HG03457 (cell line): ENCODE data around the gene ZNF407.
"Not testable (repeated sequence)": the region's sequence is repeated elsewhere in the genome, so short reads cannot be mapped to it uniquely, and the experiment has no call there.

ENCODE experiments used
- ATAC-seq: cut with Tn5 transposase; IDR thresholded peaks from one replicate; pipeline ENCODE4 v1.9.1; 2021; ENCODE audit warnings: moderate number of reproducible peaks; ENCODE audit not compliant: unreplicated experiment

Gene ZNF407

DNA sequence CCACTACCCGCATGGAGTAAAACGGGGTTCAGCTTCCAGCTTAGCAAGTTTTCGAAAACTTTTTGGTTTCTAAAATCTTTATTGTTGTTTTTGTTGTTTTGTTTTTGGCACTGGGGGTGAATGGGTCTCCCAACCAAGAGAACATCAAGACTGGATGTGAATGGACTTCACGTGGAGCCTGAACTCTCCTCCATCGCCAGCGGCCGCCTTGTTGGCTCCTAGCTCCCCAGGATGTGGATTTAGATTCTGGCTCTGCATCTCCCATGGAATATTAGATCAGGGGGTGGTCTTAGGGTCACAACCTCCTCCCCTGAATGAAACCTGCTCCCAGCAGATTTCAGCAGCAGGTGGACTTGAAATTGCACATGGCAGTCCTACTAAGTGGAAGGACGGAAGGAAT lies 488.0 kb downstream of the ZNF407 start:
- not testable (repeated sequence) for ATAC-seq

DNA sequence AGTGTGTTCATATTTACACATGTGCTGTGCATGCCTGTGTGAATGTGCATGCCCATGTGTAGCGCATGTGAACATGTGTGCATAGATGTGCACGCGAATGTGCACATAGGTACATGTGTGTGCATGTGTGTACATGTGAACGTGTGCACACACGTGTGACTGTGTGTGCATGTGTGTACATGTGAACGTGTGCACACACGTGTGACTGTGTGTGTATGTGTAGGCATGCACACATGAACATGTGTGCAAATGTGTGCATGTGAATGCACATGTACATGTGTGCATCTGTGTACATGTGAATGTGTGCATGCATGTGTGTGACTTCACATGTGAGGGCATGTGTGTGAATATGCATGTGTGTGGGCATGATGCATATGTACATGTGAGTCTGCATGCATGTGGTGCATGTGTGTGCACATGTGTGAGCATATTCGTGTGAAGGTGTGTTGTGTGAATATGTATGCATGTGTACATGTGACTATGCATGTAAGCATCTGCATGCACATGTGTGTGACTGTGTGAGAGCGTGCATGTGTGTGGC lies 488.9 kb downstream of the ZNF407 start:
- no peak for ATAC-seq

DNA sequence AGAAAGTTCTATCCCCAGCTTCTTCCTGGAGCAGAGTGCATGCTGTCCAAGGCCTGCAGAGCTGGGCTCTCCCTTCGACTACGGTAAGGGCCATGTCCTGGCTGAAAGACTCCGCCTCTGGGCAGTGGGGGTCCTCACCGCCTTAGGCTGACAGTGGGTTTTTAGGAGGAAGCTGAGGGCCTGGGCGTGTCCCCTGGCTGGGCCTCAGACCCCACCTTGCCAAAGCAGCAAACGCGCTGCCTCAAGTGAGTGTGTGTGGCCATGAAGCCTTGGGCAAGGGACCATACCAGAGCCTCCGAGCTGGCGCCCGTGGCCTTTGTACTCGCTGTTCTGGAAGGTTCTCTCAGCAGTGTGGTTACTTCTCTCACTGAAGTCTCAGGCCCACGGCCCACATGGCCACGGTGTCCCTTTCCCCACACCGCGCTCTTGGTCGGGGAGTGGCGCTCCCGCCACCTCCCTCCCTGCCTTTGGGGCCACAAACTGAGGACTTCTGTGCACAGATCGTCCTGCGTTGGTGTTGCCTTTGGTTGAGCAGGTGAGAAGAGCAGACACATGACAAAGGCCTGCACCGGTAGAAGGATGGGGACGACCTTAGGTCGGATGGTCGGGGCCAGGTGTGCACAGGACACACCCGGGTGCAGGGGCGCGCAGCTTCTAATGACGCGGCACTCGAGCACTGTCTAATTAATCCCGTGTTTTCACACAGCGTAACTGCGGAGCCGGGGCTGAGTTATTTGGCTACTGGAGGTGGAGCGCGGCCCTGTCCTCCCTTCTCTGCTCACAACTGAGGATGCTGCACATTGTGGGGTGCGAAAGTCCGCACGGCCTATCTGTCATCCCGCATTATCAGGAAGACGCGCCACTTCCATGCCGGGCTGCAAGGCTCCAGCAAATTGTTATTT lies 489.7 kb downstream of the ZNF407 start:
- ATAC-seq, result no peak

DNA sequence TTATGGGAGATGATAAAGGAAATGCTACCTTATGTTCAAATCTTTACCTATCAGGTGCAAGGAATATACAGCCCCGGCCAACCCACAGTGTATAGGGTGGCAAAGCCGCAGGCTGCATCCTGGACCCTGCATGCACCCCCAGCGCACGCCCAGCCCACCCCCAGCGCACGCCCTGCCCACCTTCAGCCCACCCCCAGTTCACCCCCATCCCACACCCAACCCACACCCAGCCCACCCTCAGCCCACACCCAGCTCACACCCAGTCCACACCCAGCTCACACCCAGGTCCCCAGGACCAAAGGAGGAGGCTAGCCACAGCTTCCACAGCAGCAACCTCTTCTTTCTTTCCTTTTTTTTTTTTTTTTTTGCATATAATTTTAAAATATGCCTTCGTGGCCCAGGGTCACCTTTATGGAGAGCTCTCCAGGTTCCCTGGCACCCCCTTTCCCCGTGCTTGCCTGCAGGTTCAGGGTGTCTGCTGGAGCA lies 490.4 kb downstream of the ZNF407 start:
- no peak for ATAC-seq

DNA sequence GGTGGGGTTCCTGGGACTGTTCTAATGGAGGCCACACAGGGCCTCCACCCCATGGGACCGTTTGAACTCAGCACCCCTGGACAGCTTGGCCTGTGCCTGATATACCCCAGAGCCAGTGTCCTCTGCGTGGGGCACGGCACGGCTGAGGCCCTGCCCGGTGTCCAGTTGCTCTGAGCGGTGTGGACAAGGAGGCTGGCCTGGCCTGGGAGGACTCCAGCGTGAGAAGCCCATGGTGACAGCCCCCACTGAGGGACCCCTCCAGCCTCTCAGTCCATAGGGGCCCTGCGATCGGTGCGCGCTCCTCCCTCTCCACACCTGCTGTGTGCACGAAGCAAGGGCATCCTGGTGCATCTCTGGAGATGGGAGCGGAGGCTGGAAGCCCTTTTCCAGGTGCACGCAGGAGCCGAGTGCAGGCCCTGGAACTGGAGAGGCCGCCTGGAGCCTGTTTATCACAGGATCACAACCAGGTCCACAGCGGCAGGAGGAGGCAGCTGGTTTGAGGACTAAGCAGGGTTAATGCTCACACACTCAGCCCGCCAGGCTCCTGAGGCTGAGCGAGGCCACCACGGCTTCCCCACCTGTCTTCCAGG lies 491.0 kb downstream of the ZNF407 start:
- ATAC-seq, result no peak

DNA sequence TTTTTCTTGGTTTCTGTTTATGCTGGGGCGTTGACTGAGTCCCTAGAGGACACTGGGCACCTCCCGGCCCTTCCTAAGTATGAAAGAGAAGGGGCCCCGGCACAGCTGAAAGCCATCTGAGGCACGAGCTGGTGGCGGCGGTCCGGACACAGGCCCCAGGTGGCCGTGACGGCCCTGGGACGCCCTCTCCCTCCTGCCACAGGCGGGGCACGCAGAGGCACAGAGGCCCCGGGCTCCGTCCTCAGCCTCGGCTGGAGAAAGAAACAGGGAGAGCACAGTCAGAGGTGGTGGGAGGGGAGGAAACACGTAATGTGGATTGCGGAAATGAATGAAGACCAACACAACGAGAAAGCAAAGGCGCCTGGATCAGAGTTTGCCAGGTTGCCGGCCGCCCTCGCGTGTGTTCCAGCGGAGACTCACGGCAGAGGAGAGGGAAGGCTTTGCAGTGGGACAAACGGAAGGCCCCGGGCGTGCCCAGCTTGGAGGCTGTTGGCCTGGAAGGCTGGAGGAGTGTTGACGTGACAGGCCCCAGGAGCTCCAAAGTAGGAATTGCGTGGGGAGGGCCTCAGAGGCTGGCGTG lies 492.2 kb downstream of the ZNF407 start:
- ATAC-seq, result no peak

DNA sequence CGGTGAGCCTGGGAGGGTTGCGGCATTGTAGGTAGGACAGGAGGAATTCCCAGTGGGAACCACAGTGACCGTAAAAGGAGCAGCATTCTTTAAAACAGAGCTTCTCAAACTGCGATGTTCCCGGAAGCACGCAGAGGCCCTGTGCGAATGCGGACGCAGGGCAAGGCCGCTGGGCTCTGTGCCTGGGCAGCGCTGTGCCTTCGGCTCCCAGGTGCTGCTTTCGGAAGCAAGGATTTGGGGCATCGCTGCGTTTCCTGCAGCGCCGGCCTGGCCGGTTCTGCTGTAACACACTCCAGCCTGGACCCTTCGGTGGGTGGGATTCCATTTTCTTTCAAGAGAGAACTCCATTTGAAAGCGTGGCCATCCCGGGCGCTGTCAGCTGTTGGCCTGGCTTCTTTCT lies 492.7 kb downstream of the ZNF407 start:
- no peak for ATAC-seq

DNA sequence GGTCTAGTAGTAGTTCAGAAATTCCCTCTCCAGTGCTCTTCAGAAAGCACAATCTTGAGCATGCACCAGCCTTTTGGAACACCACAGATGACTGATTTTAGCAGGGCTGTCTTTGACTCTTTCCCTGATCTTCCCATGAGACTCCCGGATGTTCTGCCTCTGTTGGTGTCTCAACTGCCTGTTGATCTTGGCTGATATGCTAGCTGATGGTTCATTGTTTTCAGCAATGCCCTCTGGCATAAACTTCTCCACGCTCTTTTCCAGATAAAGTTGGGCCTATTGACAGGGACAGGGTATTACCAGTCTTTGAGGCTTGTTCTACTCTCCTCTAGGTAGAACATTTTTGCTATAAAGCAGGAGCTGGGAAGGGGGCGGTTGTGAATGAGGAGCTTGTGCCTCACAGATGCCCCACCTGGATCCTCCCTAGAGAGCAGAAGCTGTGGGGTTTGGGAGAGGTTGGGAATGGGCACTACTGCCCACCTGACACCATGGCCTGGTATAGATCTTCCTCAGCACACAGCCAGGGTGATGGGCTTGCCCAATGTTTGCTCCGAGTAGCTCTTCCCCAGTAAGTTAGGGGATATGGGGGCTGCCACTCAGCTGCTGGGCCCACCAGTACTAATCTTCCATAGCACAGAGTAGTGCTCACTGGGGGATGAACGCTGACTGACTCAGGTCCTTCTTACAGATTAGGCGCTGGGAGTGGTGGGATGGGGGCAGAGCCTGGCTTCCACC lies 500.0 kb downstream of the ZNF407 start:
- ATAC-seq, result no peak

DNA sequence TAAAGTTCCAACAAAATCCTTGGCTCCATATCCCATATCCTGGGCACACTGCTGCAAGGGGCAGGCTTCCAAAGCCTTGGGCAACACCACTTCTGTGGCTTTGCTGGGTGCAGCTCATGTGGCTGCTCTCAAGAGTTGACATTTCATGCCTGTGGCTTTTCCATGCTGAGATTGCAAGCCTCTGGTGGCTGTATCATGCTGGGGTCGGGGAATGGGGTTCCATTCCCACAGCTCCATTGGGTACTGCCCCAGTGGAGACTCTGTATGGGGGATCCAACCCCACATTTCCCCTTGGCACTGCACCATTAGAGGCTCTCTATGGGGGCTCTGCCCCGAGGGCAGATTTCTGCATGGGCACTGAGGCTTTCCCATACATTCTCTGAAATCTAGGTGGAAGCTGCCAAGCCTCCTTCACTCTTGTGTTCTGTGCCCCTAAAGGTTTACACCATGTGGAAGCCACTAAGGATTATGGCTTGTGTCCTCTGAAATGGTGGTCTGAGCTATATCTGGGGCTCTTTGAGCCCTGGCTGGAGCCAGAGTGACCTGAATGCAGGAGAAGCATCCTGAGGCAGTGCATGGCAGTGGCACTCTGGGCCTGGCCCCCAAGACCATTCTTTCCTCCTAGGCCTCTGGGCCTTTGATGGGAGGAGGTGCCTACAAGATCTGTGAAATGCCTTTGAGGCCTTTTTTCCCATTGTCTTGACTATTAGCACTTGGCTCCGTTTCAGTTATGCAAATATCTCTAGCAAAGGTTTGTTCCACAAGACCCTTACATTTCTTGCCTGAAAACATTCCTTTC lies 503.4 kb downstream of the ZNF407 start:
- no peak for ATAC-seq

DNA sequence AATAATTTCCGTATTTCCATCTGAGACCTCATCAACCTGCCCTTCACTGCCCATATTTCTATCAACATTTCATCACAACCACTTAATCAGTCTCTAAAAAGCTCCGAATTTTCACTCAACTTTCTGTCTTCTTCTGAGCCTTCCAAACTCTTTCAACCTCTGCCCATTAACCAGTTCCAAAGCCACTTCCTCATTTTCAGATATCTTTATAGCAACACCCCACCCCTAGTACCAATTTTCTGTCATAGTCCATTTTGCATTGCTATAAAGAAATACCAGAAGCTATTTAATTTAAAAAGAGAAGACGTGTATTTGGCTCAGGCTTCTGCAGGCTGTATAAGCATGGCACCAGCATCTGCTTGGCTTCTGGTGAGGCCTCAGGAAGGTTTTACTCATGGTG lies 504.2 kb downstream of the ZNF407 start:
- ATAC-seq, result no peak

DNA sequence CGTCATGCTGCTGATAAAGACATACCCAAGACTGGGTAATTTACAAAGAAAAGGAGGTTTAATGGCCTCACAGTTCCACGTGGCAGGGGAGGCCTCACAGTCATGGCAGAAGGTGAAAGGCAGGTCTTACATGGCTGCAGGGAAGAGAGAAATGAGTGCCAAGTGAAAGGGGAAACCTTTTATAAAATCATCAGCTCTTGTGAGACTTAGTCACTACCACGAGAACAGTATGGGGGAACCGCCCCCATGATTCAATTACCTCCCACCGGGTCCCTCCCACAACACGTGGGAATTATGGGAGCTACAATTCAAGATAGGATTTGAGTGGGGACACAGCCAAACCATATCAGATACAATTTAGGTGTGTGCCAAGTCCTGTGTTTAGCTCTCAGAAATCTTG lies 506.4 kb downstream of the ZNF407 start:
- ATAC-seq, result not testable (repeated sequence)

DNA sequence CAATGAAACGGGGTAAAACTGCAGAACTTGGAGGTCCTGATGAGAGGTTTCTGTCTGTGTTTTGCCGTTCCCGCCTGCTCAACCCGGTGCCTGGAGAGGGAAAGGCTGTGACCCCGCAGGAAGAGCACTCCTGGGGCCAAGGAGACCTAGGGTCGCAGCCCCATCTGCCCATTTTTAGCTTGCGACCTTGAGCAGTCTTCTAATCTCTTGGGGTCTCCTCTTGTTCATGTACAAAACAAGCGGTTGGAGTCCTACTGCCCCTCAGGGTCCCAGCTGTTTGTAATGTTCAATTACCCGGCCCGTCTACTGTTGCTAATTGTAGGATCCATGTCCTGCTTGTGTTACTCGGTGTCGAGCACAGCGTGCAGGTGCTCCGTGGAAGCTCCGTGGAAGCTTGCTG lies 506.8 kb downstream of the ZNF407 start:
- no peak for ATAC-seq

DNA sequence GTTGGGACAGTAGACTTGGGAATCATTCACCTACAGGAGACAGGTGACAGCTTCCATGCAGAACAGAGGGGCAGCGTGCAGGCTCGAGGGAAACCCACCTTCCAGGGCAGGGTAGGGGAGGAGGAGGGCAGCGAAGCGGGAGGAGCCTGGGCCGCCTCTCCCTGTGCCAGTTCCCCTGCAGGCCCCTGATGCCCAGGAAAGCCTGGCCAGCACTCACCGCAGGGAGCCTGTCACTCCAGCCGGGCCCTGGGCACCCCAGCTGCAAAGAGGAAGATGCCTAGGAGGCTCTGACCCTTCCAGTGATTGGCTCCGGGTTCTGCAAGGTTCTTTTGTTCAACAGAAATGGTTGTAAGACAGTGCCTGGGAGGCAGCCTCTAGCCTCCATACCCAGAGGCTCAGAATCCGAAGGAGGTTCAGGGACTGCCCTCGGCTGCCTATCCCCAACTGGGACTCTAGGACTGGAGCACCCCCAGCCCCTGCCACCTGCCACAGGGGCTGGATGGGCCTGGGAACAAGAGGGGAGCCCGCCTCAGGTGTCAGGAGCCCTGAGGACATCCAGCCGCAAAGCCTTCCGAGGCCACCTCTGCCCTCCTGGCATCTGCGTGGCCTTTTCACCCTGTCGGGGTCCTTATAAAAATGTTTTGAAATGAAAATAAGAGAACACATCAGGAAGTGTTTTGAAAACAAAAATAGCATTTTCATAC lies 508.0 kb downstream of the ZNF407 start:
- no peak for ATAC-seq

DNA sequence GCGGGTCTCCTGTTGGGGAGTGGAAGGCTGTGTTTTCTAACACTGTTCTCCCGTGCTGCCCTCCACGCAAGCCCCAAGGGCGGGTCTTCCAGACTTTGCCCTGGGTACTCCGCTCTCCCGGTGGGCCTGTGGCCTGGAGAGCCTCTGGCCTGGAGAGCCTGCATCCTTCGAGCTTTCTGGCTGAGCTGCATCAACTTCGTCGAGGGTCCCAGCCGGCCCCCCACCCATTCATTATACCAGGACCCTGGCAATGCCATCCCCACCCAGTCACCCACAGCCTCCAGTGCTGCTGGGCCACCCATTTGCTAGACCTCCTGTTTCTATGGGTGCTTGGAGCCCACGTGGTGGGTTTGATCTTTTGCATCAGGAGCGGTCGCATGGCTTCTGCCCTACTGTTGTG lies 509.1 kb downstream of the ZNF407 start:
- no peak for ATAC-seq

DNA sequence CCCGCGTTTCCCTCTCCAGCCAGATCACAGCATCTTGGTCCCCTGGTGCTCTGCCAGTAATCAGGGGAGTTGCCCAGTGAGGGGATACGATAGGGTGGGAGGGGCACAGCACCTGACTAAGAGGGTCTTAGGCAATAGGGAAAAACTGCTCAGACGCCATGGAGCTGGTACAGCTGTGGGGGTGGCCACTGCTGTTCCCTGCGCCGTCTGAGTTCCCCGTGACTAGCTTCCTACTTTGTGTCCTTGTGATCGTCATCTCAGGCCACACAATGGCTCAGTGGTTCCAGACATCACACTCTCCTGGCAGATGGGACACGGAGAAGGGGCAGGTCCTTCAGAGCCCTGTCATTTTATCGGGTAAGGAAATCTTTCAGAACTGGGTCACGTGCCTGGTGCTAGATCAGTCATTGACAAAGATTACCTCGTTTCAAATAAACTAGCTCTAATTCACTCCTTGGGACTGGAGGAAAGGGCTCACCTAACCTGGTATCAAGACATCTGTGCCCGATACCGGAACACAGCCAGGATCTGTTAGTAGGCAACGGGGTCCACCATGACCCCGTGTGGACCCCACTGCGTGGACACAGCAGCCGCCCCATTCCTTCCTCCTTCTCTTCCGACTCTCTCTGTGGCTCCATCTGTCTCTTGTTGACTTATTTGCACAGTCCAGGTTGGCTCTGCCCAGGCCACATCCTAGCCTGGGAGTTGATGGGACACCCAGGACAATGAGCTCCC lies 509.7 kb downstream of the ZNF407 start:
- no peak for ATAC-seq

DNA sequence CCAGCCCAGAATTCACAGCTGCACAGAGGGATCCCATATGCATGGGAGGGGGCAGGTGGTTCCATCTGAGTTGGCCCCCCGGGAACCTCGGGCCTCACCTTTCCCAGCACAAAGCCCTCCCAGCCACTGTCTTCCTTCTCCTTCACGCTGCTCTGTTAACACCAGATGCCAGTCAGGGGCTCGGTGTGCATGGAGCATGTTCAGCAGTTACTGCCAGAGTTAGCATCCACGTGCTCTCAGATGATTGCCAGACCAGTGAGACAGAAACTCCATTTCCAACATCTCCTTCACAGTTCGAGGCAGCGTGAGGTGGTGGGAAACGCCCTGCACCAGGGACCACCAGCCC lies 510.2 kb downstream of the ZNF407 start:
- ATAC-seq, result no peak

DNA sequence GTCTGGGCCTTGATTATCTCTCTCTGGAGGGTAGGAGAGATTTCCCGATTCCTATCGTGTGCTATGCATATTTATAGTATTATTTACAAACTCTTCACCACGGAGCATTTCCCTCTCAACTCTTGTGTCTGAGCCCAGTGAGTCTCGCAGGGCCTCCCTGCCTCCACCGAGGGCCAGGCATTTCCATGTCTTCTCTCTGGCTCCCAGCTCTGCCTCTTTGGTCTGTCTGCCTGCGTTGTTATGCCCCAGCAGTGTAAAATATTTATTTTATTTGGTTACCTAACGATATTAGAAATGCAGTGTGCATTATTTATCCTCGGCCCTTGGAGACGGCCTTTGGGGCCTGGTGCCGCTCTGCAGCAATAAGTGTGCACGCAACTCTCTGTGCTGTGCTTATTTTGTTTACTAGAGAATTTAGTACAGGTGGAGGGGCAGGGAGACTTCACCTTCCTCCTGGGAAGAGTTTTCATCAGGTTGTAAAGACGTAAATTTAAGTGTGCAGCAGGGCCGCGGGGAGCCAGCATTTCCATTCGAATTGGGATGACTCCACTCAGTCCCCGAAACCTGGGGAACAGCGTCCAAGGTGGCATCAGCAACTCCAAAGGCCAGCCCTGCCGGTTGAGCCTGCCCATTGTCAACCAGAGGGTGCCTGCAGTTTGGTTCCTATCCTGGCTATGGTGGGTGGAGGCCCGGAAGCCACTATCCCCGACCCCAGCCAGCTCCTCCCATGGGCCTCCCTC lies 511.1 kb downstream of the ZNF407 start:
- ATAC-seq, result no peak

DNA sequence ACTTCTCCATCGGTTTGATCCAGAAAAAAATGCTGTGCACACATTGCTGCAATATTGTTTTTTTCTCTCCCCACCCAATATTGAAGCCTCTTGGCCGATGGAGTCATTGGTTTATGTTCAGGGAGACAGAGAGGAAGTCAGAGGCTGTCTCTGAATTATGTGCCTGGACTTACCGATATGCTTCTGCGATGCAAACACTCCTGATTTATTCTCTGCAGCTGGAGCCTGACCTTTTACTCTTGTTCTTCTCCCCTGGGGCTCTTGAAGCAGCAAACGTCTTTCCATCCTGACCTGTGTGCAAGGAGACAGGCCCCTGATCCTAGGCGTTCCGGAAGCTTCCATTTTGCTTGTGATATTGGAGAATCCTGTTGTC lies 511.6 kb downstream of the ZNF407 start:
- no peak for ATAC-seq
